Measurements from ENCODE around the gene INPP5D.

The INPP5D gene

GRCh38 chr2:233125455-233126065 is 65.4 kb downstream of the INPP5D start:
- no peak overlapping the region for H2AFZ ChIP-seq (ENCODE audit: low read length)
- no peaks in the 10 kb centered on the region for H3F3A ChIP-seq (ENCODE audit: insufficient read depth, low read length)
- no peaks in the 10 kb centered on the region for H3K27me3 ChIP-seq (ENCODE audit: insufficient read depth, low read length)
- H4K20me1 ChIP-seq (ENCODE audit: insufficient read depth, low read length): no peaks in the 10 kb centered on the region
- peaks cover 17% of the 10 kb centered on the region for H3K4me1 ChIP-seq (ENCODE audit: insufficient read depth, low read length, severe bottlenecking)
- H3K79me2 ChIP-seq (ENCODE audit: insufficient read depth, low read length): no peaks in the 10 kb centered on the region
- H3K9ac ChIP-seq (ENCODE audit: low read length): no peak overlapping the region; the same call in 1 of the 2 replicates
- no peaks in the 10 kb centered on the region for H3K9me3 ChIP-seq (ENCODE audit: low read length)
- no peak for TF ChIP-seq EZH2 (IDR thresholded peaks at IDR 0.05; ENCODE audit: borderline replicate concordance, low read length)
- no peak for TF ChIP-seq CTCF (IDR thresholded peaks at IDR 0.05; ENCODE audit: low read length)
- no peak overlapping the region for H3K4me3 ChIP-seq (ENCODE audit: low read depth, low read length, poor library complexity, severe bottlenecking)
- peak overlapping the region; percentile 89 for H3K27ac ChIP-seq (ENCODE audit: low read depth, low read length, poor library complexity, severe bottlenecking)
- peaks cover 64% of the 10 kb centered on the region; the same call in 1 of the 2 replicates for H3K36me3 ChIP-seq (ENCODE audit: insufficient read depth, low read length)
- H3K9me2 ChIP-seq (ENCODE audit: low read depth, low read length): no peaks in the 10 kb centered on the region
- H3K4me2 ChIP-seq (ENCODE audit: low read length): no peak overlapping the region

- Histone ChIP-seq H3K4me1 (ENCODE audit: insufficient read depth, low read length, severe bottlenecking) (peaks cover 9% of the 10 kb centered on the region), H3K79me2 (ENCODE audit: insufficient read depth, low read length) (no peaks in the 10 kb centered on the region), H2AFZ (ENCODE audit: low read length) (no peak overlapping the region), H3K4me2 (ENCODE audit: low read length) (no peak overlapping the region), H3K9me2 (ENCODE audit: low read depth, low read length) (no peaks in the 10 kb centered on the region), H3K36me3 (ENCODE audit: insufficient read depth, low read length) (peaks cover 74% of the 10 kb centered on the region), H4K20me1 (ENCODE audit: insufficient read depth, low read length) (no peaks in the 10 kb centered on the region), H3K9ac (ENCODE audit: low read length) (no peak overlapping the region), H3K27me3 (ENCODE audit: insufficient read depth, low read length) (no peaks in the 10 kb centered on the region), H3F3A (ENCODE audit: insufficient read depth, low read length) (no peaks in the 10 kb centered on the region), H3K9me3 (ENCODE audit: low read length) (no peaks in the 10 kb centered on the region), H3K4me3 (ENCODE audit: low read depth, low read length, poor library complexity, severe bottlenecking) (no peak overlapping the region), H3K27ac (ENCODE audit: low read depth, low read length, poor library complexity, severe bottlenecking) (no peak overlapping the region)
- TF ChIP-seq EZH2 (IDR thresholded peaks at IDR 0.05; ENCODE audit: borderline replicate concordance, low read length) (no peak), CTCF (IDR thresholded peaks at IDR 0.05; ENCODE audit: low read length) (peak; percentile 42)
Observed at GRCh38 chr2:233129351-233129978, 69.3 kb downstream of the INPP5D start.

- Histone ChIP-seq H3K9me2 (ENCODE audit: low read depth, low read length) (no peaks in the 10 kb centered on the region), H2AFZ (ENCODE audit: low read length) (no peak overlapping the region), H3K4me2 (ENCODE audit: low read length) (no peak overlapping the region), H3K79me2 (ENCODE audit: insufficient read depth, low read length) (no peaks in the 10 kb centered on the region), H4K20me1 (ENCODE audit: insufficient read depth, low read length) (no peaks in the 10 kb centered on the region), H3F3A (ENCODE audit: insufficient read depth, low read length) (no peaks in the 10 kb centered on the region), H3K9me3 (ENCODE audit: low read length) (no peaks in the 10 kb centered on the region), H3K9ac (ENCODE audit: low read length) (no peak overlapping the region), H3K36me3 (ENCODE audit: insufficient read depth, low read length) (peaks cover 80% of the 10 kb centered on the region), H3K4me3 (ENCODE audit: low read depth, low read length, poor library complexity, severe bottlenecking) (no peak overlapping the region), H3K27ac (ENCODE audit: low read depth, low read length, poor library complexity, severe bottlenecking) (no peak overlapping the region), H3K27me3 (ENCODE audit: insufficient read depth, low read length) (no peaks in the 10 kb centered on the region), H3K4me1 (ENCODE audit: insufficient read depth, low read length, severe bottlenecking) (peaks cover 4% of the 10 kb centered on the region)
- TF ChIP-seq EZH2 (IDR thresholded peaks at IDR 0.05; ENCODE audit: borderline replicate concordance, low read length): no peak
- no peak for TF ChIP-seq CTCF (IDR thresholded peaks at IDR 0.05; ENCODE audit: low read length)
Observed at GRCh38 chr2:233130024-233130423, 69.9 kb downstream of the INPP5D start.

All from OCI-LY1 (cell line).